SK-N-SH (cell line): Measurements from ENCODE around the gene PLCL2.

Source experiments
- RAD21 ChIP-seq: IDR thresholded peaks from 2 replicates; pipeline ENCODE4 v1.6.1; 2012; ENCODE audit warnings: mild to moderate bottlenecking, low read length
- RFX5 ChIP-seq: IDR thresholded peaks from 2 replicates; pipeline ENCODE4 v1.6.1; 2012; ENCODE audit warnings: mild to moderate bottlenecking, improper control_type of control experiment, low read length
- TF ChIP-seq, protein P1 (sequence below): fragments of 200-600 bp; sonication (generic); IDR thresholded peaks from 2 replicates; pipeline ENCODE4 v1.6.1; 2017; ENCODE audit warnings: antibody characterized with exemption, mild to moderate bottlenecking, moderate library complexity

DNA sequence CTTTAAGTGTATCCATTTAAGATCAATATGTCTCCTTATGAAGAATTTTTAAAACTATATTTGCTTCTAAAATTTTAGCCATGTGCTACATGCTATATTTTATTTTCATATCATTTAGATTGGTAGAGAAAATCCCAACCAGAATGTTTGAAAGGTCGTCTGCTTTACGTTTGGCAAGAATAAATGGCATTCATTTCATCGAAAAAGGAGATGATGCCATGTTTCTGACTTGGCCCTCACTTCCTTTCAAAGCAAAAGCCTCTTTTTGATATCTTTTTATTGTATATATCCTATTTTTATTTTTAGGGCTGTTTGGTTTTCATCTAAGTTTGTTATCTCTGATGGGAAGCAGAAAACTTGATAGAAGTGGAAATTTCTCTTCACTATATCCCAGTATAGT, 176.2 kb downstream of the PLCL2 start:
- TF ChIP-seq, protein P1, sequence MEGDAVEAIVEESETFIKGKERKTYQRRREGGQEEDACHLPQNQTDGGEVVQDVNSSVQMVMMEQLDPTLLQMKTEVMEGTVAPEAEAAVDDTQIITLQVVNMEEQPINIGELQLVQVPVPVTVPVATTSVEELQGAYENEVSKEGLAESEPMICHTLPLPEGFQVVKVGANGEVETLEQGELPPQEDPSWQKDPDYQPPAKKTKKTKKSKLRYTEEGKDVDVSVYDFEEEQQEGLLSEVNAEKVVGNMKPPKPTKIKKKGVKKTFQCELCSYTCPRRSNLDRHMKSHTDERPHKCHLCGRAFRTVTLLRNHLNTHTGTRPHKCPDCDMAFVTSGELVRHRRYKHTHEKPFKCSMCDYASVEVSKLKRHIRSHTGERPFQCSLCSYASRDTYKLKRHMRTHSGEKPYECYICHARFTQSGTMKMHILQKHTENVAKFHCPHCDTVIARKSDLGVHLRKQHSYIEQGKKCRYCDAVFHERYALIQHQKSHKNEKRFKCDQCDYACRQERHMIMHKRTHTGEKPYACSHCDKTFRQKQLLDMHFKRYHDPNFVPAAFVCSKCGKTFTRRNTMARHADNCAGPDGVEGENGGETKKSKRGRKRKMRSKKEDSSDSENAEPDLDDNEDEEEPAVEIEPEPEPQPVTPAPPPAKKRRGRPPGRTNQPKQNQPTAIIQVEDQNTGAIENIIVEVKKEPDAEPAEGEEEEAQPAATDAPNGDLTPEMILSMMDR: no peak
- no peak for TF ChIP-seq RFX5
- TF ChIP-seq RAD21: no peak
